Measurements from ENCODE around the gene LCOR.

- TF ChIP-seq, protein P1, sequence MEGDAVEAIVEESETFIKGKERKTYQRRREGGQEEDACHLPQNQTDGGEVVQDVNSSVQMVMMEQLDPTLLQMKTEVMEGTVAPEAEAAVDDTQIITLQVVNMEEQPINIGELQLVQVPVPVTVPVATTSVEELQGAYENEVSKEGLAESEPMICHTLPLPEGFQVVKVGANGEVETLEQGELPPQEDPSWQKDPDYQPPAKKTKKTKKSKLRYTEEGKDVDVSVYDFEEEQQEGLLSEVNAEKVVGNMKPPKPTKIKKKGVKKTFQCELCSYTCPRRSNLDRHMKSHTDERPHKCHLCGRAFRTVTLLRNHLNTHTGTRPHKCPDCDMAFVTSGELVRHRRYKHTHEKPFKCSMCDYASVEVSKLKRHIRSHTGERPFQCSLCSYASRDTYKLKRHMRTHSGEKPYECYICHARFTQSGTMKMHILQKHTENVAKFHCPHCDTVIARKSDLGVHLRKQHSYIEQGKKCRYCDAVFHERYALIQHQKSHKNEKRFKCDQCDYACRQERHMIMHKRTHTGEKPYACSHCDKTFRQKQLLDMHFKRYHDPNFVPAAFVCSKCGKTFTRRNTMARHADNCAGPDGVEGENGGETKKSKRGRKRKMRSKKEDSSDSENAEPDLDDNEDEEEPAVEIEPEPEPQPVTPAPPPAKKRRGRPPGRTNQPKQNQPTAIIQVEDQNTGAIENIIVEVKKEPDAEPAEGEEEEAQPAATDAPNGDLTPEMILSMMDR (conservative IDR thresholded peaks at IDR 0.05; ENCODE audit: low read depth, low read length), result no peak
- TF ChIP-seq EZH2phosphoT487 (IDR thresholded peaks at IDR 0.05; ENCODE audit: borderline replicate concordance, low read length), result no peak
These were observed 202.2 kb downstream of the LCOR start for GRCh38 chr10:97034301-97034700.

Data from PC-3 (cell line).